Measurements from ENCODE around the gene SUPT3H.

Gene SUPT3H

DNA sequence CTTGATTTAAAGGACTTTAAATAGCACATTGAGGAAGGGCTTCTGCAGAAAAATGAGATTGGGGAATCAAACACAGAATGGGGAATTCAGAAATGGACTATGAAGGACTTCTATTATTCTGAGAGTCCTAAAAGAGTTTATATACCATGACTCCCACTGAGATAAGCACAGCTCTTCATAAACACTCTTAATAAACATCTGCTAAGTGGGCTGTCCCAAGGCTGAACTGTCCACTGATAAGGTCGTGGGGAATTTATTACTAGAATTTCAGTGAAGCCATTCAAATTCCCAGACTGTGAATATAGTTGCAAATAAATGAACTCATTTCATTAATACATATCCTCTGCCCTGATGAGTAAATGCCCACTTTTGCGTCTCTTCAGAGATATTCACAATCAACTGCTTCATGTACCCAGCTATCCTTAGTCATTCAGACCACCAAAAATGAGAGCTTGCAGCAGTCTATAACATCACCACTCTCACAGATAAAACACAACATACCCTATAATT lies 517.8 kb downstream of the SUPT3H start:
- Mint-ChIP-seq H3K27ac (no peak overlapping the region), H3K4me3 (no peak overlapping the region), H3K4me1 (peaks cover 6% of the 10 kb centered on the region), H3K27me3 (ENCODE audit: low read depth, poor library complexity) (peaks cover 2% of the 10 kb centered on the region), H3K36me3 (ENCODE audit: low read depth) (peaks cover 21% of the 10 kb centered on the region), H3K9me3 (peaks cover 18% of the 10 kb centered on the region)
- TF ChIP-seq, protein P1, sequence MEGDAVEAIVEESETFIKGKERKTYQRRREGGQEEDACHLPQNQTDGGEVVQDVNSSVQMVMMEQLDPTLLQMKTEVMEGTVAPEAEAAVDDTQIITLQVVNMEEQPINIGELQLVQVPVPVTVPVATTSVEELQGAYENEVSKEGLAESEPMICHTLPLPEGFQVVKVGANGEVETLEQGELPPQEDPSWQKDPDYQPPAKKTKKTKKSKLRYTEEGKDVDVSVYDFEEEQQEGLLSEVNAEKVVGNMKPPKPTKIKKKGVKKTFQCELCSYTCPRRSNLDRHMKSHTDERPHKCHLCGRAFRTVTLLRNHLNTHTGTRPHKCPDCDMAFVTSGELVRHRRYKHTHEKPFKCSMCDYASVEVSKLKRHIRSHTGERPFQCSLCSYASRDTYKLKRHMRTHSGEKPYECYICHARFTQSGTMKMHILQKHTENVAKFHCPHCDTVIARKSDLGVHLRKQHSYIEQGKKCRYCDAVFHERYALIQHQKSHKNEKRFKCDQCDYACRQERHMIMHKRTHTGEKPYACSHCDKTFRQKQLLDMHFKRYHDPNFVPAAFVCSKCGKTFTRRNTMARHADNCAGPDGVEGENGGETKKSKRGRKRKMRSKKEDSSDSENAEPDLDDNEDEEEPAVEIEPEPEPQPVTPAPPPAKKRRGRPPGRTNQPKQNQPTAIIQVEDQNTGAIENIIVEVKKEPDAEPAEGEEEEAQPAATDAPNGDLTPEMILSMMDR (IDR thresholded peaks at IDR 0.05), result no peak
- no peak for DNase-seq

DNA sequence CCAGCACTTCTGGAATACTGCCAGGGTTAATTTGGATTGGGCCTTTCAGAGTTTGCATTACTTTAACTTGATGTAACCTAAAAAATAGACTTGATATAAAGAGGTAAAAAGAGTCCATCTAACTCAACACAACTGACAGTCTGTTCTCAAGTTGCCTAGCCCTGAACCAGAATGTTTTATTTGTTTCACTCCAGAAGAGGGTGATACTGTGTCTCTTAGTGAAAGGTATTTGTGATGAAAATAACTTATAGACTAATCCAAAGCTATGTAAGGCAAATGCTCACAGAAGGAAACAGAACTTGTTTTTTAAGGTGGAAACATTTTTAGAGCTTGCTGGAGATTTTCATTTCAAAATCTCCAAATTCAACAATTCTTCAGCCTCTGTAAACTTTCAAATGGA lies 518.7 kb downstream of the SUPT3H start:
- Mint-ChIP-seq H3K9me3 (peaks cover 9% of the 10 kb centered on the region), H3K27me3 (ENCODE audit: low read depth, poor library complexity) (no peaks in the 10 kb centered on the region), H3K27ac (no peak overlapping the region), H3K4me3 (no peak overlapping the region), H3K4me1 (peaks cover 6% of the 10 kb centered on the region), H3K36me3 (ENCODE audit: low read depth) (peaks cover 12% of the 10 kb centered on the region)
- DNase-seq, result no peak
- TF ChIP-seq, protein P1 (IDR thresholded peaks at IDR 0.05), result no peak

DNA sequence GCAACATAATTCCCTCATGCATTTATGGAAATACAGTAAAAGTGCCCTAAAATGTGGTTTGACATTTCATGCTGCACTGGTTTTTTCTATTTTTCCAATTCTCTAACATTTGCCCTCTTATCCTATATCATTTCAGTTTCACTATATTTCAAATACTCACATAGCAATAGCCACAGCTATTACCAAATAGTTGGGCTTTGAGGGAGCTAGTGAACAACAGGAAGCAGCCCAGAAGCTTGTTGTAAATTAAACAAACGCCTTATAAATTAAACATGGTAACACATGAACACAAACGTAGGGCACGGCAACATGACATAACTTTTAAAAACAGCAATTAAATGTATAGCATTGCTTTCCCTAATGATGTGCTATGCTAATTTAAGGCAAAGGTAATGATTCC lies 521.3 kb downstream of the SUPT3H start:
- Mint-ChIP-seq H3K27ac (no peak overlapping the region), H3K4me1 (peaks cover 6% of the 10 kb centered on the region), H3K4me3 (no peak overlapping the region), H3K36me3 (ENCODE audit: low read depth) (no peaks in the 10 kb centered on the region), H3K27me3 (ENCODE audit: low read depth, poor library complexity) (no peaks in the 10 kb centered on the region), H3K9me3 (no peaks in the 10 kb centered on the region)
- DNase-seq, result no peak
- TF ChIP-seq, protein P1 (IDR thresholded peaks at IDR 0.05), result no peak

- Mint-ChIP-seq H3K27me3 (ENCODE audit: low read depth, poor library complexity) (no peaks in the 10 kb centered on the region), H3K4me3 (no peak overlapping the region), H3K9me3 (no peaks in the 10 kb centered on the region), H3K36me3 (ENCODE audit: low read depth) (no peaks in the 10 kb centered on the region), H3K27ac (no peak overlapping the region), H3K4me1 (peaks cover 6% of the 10 kb centered on the region)
- TF ChIP-seq, protein P1 (IDR thresholded peaks at IDR 0.05), result no peak
- no peak for DNase-seq
Measured at GRCh38 chr6:44855562-44856411, 521.9 kb downstream of the SUPT3H start.

GRCh38 chr6:44854712-44855443 lies 522.9 kb downstream of the SUPT3H start:
- Mint-ChIP-seq H3K27me3 (ENCODE audit: low read depth, poor library complexity) (no peaks in the 10 kb centered on the region), H3K9me3 (no peaks in the 10 kb centered on the region), H3K4me1 (no peaks in the 10 kb centered on the region), H3K36me3 (ENCODE audit: low read depth) (no peaks in the 10 kb centered on the region), H3K4me3 (no peak overlapping the region), H3K27ac (no peak overlapping the region)
- DNase-seq, result no peak
- TF ChIP-seq, protein P1 (IDR thresholded peaks at IDR 0.05), result no peak
